ENCODE results near the gene PABPN1L. TPM values are rescaled to one million over a fixed set of nuclear protein-coding genes. Genes with fewer than 3 reads are reported as not detected.

The PABPN1L gene
- total and polyA plus RNA-seq, 9 of the 15 experiments (the other 6 are each of a cell fraction or from before 2014, with no cell fraction given), result 0.11 to 0.32 TPM; not detected in 7

DNA sequence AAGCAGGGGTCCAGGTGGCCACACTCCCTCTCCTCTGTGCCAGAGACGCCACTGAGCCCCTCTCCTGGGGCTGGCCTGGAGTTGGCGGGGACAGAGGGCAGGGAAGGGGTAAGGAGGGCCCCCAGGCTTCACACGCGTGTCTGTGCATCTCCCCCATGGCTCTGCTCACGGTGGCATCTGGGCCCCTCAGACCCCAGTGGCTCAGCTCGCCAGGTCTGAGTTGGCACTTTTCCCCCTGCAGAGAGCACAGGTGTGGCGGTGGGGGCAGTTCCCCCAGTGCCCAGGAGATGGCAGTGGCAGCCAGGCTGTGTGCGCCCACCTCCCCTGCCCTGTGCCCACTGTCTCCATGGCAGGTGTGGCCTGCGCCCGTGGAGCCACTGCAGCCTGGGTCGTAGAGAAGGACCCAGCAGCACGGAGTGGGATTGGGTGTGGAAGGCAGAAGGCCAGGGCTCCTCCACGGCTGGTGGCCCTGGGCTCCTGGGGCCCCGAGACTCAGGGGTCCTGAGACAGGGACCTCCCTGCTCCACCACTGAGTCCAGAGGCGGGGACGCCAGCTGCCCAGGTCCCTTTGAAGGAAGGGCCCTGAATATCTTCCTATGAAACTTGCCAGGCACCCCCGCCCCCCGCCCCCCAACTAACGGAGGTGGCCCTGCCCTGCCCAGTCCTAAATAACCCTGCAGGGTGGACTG, 50.4 kb downstream of the PABPN1L start (continued):
- peak; percentile 83; the same call in 1 of the 2 replicates for TF ChIP-seq SMC3 (conservative IDR thresholded peaks at IDR 0.05; ENCODE audit: insufficient read depth, low read depth, low read length)
- TF ChIP-seq, protein P1, sequence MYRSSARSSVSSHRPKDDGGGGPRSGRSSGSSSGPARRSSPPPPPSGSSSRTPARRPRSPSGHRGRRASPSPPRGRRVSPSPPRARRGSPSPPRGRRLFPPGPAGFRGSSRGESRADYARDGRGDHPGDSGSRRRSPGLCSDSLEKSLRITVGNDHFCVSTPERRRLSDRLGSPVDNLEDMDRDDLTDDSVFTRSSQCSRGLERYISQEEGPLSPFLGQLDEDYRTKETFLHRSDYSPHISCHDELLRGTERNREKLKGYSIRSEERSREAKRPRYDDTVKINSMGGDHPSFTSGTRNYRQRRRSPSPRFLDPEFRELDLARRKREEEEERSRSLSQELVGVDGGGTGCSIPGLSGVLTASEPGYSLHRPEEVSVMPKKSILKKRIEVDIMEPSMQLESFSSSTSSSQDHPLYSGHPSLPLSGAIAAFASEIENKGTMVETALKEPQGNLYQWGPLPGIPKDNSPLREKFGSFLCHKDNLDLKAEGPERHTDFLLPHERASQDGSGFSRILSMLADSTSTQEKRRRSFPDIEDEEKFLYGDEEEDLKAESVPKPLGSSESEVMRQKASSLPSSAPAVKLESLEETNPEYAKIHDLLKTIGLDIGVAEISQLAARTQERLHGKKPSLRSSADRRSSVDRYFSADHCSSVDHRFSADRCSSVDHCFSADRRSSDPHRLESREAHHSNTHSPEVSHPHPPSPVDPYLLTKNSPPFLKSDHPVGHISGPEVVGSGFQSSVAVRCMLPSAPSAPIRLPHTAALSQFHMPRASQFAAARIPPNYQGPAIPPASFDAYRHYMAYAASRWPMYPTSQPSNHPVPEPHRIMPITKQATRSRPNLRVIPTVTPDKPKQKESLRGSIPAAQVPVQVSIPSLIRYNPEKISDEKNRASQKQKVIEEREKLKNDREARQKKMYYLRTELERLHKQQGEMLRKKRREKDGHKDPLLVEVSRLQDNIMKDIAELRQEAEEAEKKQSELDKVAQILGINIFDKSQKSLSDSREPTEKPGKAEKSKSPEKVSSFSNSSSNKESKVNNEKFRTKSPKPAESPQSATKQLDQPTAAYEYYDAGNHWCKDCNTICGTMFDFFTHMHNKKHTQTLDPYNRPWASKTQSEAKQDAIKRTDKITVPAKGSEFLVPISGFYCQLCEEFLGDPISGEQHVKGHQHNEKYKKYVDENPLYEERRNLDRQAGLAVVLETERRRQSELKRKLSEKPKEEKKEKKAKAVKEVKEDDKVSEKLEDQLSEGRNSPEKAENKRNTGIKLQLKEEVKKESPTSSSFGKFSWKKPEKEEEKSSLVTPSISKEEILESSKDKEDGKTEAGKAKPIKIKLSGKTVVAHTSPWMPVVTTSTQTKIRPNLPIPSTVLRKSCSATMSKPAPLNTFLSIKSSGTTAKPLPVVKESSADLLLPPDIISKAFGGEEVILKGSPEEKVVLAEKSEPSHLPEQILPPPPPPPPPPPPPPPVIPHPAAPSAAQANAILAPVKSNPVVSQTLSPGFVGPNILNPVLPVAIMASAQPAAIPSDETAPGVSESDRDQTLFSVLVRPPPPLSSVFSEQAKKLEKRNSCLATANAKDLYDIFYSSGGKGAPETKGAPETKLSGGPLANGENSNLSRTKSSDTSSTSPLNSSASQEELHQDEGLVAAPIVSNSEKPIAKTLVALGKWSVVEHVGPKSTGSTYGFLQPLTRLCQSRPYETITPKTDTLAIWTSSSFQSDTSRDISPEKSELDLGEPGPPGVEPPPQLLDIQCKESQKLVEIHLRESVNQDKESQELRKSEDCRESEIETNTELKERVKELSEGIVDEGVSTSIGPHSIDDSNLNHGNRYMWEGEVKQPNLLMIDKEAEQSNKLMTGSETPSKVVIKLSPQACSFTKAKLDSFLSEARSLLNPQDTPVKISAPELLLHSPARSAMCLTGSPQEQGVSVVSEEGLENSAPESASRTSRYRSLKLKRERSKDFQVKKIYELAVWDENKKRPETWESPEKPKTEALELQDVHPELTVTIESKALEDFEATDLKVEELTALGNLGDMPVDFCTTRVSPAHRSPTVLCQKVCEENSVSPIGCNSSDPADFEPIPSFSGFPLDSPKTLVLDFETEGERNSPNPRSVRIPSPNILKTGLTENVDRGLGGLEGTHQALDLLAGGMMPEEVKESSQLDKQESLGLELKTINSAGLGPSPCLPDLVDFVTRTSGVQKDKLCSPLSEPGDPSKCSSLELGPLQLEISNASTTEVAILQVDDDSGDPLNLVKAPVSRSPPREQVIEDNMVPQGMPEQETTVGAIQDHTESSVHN (IDR thresholded peaks at IDR 0.05; ENCODE audit: borderline replicate concordance in 1 of 2, low read depth in 1 of 2), result no peak
- no peak for TF ChIP-seq ZNF134 (CRISPR knock-in tag; conservative IDR thresholded peaks at IDR 0.05)
- no peak for TF ChIP-seq HNRNPUL1 (IDR thresholded peaks at IDR 0.05; ENCODE audit: low read length)
- TF ChIP-seq STAT5A (IDR thresholded peaks at IDR 0.05; ENCODE audit: borderline replicate concordance, low read length), result no peak
- no peak for TF ChIP-seq GABPB1 (CRISPR knock-in tag; IDR thresholded peaks at IDR 0.05)
- no peak for TF ChIP-seq ZNF778 (CRISPR knock-in tag; IDR thresholded peaks at IDR 0.05)
- peak; percentile 71; the same call in 1 of the 2 replicates for TF ChIP-seq HNRNPL (IDR thresholded peaks at IDR 0.05; ENCODE audit: low read depth, low read length)
- TF ChIP-seq MAFG (tag; conservative IDR thresholded peaks at IDR 0.05), result no peak
- TF ChIP-seq CHD2 (IDR thresholded peaks at IDR 0.05; ENCODE audit: low read depth, low read length), result no peak
- TF ChIP-seq HSF4 (CRISPR knock-in tag; IDR thresholded peaks at IDR 0.05; ENCODE audit: borderline replicate concordance), result no peak
- no peak for TF ChIP-seq PPARD (CRISPR knock-in tag; IDR thresholded peaks at IDR 0.05)

All from K562 (cell line).